T-helper 17 cell (primary cell): Measurements from ENCODE around the gene ZNF587B. TPM values are rescaled to one million over a fixed set of nuclear protein-coding genes. Genes with fewer than 3 reads are reported as not detected.
"Not testable (repeated sequence)": the region's sequence is repeated elsewhere in the genome, so short reads cannot be mapped to it uniquely, and the experiment has no call there.

Source experiments
- ATAC-seq: fragments of 150-1000 bp; cut with Tn5 transposase; 2 replicates; pipeline ENCODE4 v1.10.0; 2021; ENCODE audit warnings: mild to moderate bottlenecking, moderate library complexity
- DNase-seq, 3 donors: peaks; one replicate each; pipeline versions ENCODE4 v3.0.0 to v3.0.0-alpha.2; 2020 to 2021
- H3K9me3 ChIP-seq: one replicate; pipeline ENCODE4 v1.7.0; 2013; ENCODE audit warnings: low read length, mild to moderate bottlenecking; ENCODE audit not compliant: control insufficient read depth, poor library complexity, severe bottlenecking
- H3K27ac Mint-ChIP-seq: one replicate; pipeline ENCODE4 v1.8.0; 2022; ENCODE audit warnings: mild to moderate bottlenecking, moderate library complexity, mixed read lengths
- H3K27me3 Mint-ChIP-seq: one replicate; pipeline ENCODE4 v1.8.0; 2022; ENCODE audit warnings: mixed read lengths
- H3K36me3 Mint-ChIP-seq: one replicate; pipeline ENCODE4 v1.8.0; 2022; ENCODE audit warnings: low read depth, mixed read lengths
- H3K4me1 Mint-ChIP-seq: one replicate; pipeline ENCODE4 v1.8.0; 2022; ENCODE audit warnings: mild to moderate bottlenecking, mixed read lengths
- H3K4me3 Mint-ChIP-seq: one replicate; pipeline ENCODE4 v1.8.0; 2022; ENCODE audit warnings: mild to moderate bottlenecking, moderate library complexity, mixed read lengths
- total RNA-seq, 4 donors: library from RNA in 2 of 4; stranded (reverse) in 2 of 4; gene quantifications; one replicate each; pipeline ENCODE4 v1.2.3 and lab custom pipeline; 2022 to 2026

The ZNF587B gene
- total RNA-seq, 2 donors from 2014 or later: 19.0 to 23.3 TPM

DNA sequence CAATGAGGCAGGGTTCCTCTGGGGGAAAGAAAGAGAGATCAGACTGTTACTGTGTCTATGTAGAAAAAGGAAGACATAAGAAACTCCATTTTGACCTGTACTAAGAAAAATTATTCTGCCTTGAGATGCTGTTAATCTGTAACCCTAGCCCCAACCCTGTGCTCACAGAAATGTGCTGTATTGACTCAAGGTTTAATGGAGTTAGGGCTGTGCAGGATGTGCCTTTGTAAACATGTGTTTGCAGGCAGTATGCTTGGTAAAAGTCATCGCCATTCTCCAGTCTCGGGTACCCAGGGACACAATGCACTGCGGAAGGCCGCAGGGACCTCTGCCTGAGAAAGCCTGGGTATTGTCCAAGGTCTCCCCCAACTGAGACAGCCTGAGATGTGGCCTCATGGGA, 6.5 kb upstream of the ZNF587B start:
- not testable (repeated sequence) for ATAC-seq, DNase-seq, H3K27me3 Mint-ChIP-seq, H3K36me3 Mint-ChIP-seq, H3K9me3 ChIP-seq, H3K4me3 Mint-ChIP-seq
- Mint-ChIP-seq H3K4me1 (peaks cover 50% of the 10 kb centered on the region), H3K27ac (peak overlapping the region; percentile 79)

- ATAC-seq: no peak
Measured at GRCh38 chr19:57825511-57825910, 4.6 kb upstream of the ZNF587B start.

DNA sequence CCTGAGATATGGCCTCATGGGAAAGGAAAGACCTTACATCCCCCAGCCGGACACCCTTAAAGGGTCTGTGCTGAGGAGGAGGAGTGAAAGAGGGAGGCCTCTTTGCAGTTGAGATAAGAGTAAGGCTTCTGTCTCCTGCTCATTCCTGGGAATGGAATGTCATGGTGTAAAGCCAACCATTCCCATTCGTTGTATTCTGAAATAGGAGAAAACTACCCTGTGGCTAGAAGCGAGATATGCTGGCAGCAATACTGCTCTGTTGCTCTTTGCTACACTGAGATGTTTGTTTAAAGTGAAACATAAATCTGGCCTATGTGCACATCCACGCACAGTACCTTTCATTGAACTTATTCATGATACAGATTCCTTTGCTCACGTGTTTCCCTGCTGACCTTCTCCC, 783 bp upstream of the ZNF587B start:
- no peak for ATAC-seq
- Mint-ChIP-seq H3K27me3 (no peaks in the 10 kb centered on the region), H3K36me3 (no peaks in the 10 kb centered on the region), H3K4me3 (no peak overlapping the region), H3K27ac (no peak overlapping the region), H3K4me1 (peaks cover 20% of the 10 kb centered on the region)
- DNase-seq: no peak
- no peaks in the 10 kb centered on the region for H3K9me3 ChIP-seq

More at GRCh38 chr19:57825511-57825910, 4.6 kb upstream of the ZNF587B start:
- Mint-ChIP-seq H3K36me3 (no peaks in the 10 kb centered on the region), H3K4me3 (no peak overlapping the region), H3K27ac (peak overlapping the region; percentile 9), H3K4me1 (peaks cover 42% of the 10 kb centered on the region), H3K27me3 (no peaks in the 10 kb centered on the region)
- H3K9me3 ChIP-seq: no peaks in the 10 kb centered on the region
- no peak for DNase-seq

DNA sequence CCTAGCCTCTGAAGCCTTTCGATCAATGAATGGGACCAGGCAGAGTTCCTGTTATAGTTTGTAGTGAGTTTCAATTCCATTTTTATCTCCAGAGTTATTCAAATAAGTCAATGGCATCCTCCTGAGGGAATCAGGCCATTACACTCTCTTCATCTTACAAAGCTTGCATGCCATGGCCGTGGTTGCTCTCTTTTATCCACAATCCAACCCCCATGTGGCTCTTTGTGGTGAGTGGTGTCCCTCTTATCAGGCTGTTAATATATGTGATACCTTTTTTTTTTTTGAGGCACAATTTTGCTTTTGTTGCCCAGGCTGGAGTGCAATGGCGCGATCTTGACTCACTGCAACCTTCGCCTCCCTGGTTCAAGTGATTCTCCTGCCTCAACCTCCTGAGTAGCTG, 6.9 kb downstream of the ZNF587B start:
- not testable (repeated sequence) for H3K9me3 ChIP-seq, H3K4me3 Mint-ChIP-seq, H3K27me3 Mint-ChIP-seq, H3K27ac Mint-ChIP-seq, ATAC-seq, H3K36me3 Mint-ChIP-seq, DNase-seq, H3K4me1 Mint-ChIP-seq

- H3K4me3 Mint-ChIP-seq, H3K27me3 Mint-ChIP-seq, H3K36me3 Mint-ChIP-seq, H3K9me3 ChIP-seq, H3K4me1 Mint-ChIP-seq, DNase-seq: not testable (repeated sequence)
- H3K27ac Mint-ChIP-seq: peak overlapping the region; percentile 75
- peak; percentile 36 for ATAC-seq
Measured at GRCh38 chr19:57838622-57839191, 8.6 kb downstream of the ZNF587B start.

GRCh38 chr19:57841122-57841763, 11.1 kb downstream of the ZNF587B start:
- no peaks in the 10 kb centered on the region for H3K4me1 Mint-ChIP-seq
- ATAC-seq: no peak
- H3K27me3 Mint-ChIP-seq: no peaks in the 10 kb centered on the region
- DNase-seq: no peak
- H3K36me3 Mint-ChIP-seq: peaks cover 2% of the 10 kb centered on the region
- H3K4me3 Mint-ChIP-seq: no peak overlapping the region
- H3K9me3 ChIP-seq: no peaks in the 10 kb centered on the region
- no peak overlapping the region for H3K27ac Mint-ChIP-seq

DNA sequence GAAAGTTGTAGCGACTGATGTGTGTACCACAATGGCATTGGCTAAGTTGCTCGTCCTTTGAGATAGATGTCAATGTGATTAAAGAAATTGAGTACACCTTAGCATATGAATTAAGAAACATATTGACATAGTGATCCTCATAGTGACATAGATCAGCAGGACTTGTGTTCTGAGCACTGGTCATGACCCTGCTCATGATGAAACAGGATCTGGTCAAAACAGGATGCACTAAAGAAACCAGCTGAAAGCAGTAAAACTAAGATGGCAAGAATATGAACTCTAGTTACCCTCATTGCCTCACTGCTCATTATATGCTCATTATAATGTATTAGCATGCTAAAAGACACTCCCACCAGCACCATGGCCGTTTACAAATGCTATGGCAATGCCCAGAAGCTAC, 17.1 kb downstream of the ZNF587B start:
- not testable (repeated sequence) for H3K36me3 Mint-ChIP-seq, ATAC-seq, H3K27me3 Mint-ChIP-seq, DNase-seq, H3K27ac Mint-ChIP-seq, H3K9me3 ChIP-seq, H3K4me3 Mint-ChIP-seq
- H3K4me1 Mint-ChIP-seq: peaks cover 20% of the 10 kb centered on the region

- H3K27me3 Mint-ChIP-seq, ATAC-seq, H3K36me3 Mint-ChIP-seq, DNase-seq, H3K9me3 ChIP-seq: not testable (repeated sequence)
- H3K4me1 Mint-ChIP-seq: peaks cover 20% of the 10 kb centered on the region
- peak overlapping the region; percentile 98 for H3K27ac Mint-ChIP-seq
- H3K4me3 Mint-ChIP-seq: peak overlapping the region; percentile 94
Measured at GRCh38 chr19:57849162-57849665, 19.1 kb downstream of the ZNF587B start.

GRCh38 chr19:57849666-57850473, 19.8 kb downstream of the ZNF587B start, which contains the start of gene ZNF587:
TSS of gene ZNF587 (plus strand) at chr19:57849859. CDS start at chr19:57850039, 180 bp downstream.
- not testable (repeated sequence) for H3K27me3 Mint-ChIP-seq, H3K9me3 ChIP-seq, H3K36me3 Mint-ChIP-seq
- DNase-seq: peak; percentile 65 to 72 (median 65)
- H3K4me3 Mint-ChIP-seq: peak within 1 kb of the TSS; percentile 94
- peaks cover 20% of the 10 kb centered on the region for H3K4me1 Mint-ChIP-seq
- H3K27ac Mint-ChIP-seq: peak within 1 kb of the TSS; percentile 98
- peak; percentile 99 for ATAC-seq

GRCh38 chr19:57850553-57851017, 20.5 kb downstream of the ZNF587B start:
- Mint-ChIP-seq H3K4me3 (peak overlapping the region; percentile 94), H3K27ac (peak overlapping the region; percentile 98), H3K4me1 (peaks cover 20% of the 10 kb centered on the region), H3K36me3 (peaks cover 2% of the 10 kb centered on the region), H3K27me3 (no peaks in the 10 kb centered on the region)
- DNase-seq (no peak), ATAC-seq (no peak)
- H3K9me3 ChIP-seq: no peaks in the 10 kb centered on the region

DNA sequence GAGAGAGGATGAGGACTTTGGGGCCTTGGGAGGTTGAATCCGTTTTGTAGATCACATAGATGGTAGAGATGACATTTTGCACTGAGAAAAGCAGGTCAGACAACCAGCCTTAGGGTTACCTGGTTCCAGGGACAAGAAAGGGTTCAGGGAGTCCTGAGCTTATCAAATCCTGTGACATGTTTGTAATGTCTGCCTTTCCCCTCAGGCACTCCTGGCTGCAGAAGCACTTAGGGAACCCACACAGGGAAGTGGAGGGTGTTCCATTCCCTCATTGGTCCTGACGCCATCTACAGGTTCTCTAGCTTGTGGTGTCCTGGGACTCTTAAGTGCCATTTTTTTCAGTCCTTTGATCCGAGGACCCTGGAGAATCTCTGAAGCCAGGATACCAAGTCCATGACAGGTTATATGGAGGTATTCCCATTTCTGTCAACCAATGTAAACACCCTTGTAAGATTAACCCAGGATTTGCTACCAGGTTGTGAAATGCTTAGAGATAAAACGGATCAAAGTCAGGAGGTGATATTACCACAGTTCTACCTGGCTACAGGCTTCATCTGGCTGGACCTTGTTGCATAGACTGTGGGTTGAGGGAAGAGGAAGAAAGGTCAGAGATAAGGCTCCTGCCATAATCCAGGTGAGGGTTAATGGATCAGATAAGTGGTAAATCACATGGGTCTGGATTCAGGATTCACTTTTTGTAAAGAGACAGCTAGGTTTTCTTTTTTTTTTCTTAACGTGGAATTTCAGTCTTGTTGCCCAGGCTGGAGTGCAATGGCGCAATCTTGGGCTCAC, 21.9 kb downstream of the ZNF587B start:
- not testable (repeated sequence) for DNase-seq, H3K36me3 Mint-ChIP-seq, H3K27me3 Mint-ChIP-seq, ATAC-seq, H3K9me3 ChIP-seq, H3K27ac Mint-ChIP-seq
- Mint-ChIP-seq H3K4me1 (peaks cover 20% of the 10 kb centered on the region), H3K4me3 (peak overlapping the region; percentile 25)

DNA sequence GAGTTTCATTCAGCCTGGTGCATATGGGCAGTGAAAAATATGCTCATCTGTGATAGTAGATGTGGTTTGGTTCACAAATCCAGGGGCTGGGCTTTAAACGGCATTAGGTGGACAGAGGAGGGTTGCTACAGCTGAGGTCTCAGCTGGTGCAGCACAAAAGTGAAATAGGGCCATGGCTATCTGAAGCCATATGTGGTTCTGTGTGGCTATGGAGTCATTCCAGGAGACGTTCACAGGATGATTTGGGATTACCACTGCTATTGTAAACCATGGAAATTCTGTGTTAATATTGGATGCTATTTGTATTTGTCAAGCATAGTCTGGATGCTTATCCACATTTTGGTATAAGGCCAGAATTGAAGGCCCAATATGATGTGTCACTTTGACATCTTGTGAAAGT, 24.0 kb downstream of the ZNF587B start:
- H3K27me3 Mint-ChIP-seq, H3K4me3 Mint-ChIP-seq, H3K36me3 Mint-ChIP-seq, H3K27ac Mint-ChIP-seq, DNase-seq, H3K9me3 ChIP-seq, ATAC-seq: not testable (repeated sequence)
- H3K4me1 Mint-ChIP-seq: peaks cover 18% of the 10 kb centered on the region
